ENCODE measurements around the gene MED10.

The MED10 gene

GRCh38 chr5:6377905-6378765 lies at the start of gene MED10:
TSS of gene MED10 (minus strand) at chr5:6378547. CDS start at chr5:6378483, 64 bp downstream.
- DNase-seq = peak; percentile 90

GRCh38 chr5:6427694-6428093 lies 49.3 kb upstream of the MED10 start:
- no peak for DNase-seq

DNA sequence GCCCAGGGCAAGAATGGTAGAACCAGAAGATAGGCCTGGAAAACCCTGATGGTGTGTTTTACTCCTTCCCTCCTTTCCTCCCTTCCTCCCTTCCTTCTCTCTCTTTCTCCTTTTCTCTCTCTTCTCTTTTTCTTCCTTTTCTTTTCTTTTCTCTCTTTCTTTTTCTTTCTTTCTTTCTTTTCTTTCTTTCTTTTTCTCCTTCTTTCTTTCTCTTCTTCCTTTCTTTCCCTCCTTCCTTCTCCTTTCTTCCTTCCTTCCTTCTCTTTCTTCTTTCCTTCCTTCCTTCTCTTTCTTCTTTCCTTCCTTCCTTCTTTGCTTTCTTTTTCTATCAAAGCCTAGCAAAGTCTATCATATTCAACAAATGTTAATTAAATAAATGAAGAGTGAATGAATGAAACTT lies 46.4 kb upstream of the MED10 start:
- no peak for DNase-seq

DNA sequence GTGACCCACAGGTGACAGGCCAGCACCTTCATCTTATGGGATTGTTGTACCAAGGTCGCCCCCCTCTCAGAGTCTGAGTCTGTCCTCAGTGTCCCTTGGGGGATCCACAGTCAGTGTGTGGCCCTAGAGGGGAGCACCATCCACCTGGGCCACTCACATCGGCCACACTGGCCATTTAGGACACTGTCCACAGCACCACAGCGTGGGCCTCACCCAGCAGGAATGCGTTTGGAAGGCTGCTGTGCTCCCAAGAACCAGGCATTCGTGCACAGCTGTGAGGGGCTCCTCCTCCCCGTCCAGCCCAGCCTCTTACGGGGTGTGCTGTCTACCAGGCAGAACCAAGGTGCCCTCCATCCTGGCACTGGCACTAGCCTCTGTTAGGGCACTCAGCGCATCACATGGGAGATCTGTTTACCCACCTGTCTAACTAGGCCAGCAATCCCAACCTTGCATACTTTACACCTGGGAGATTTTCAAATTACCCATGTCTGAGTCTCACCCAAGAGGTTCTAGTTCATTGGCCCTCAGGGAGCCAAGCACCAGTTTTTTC lies 45.8 kb upstream of the MED10 start:
- DNase-seq = no peak

DNA sequence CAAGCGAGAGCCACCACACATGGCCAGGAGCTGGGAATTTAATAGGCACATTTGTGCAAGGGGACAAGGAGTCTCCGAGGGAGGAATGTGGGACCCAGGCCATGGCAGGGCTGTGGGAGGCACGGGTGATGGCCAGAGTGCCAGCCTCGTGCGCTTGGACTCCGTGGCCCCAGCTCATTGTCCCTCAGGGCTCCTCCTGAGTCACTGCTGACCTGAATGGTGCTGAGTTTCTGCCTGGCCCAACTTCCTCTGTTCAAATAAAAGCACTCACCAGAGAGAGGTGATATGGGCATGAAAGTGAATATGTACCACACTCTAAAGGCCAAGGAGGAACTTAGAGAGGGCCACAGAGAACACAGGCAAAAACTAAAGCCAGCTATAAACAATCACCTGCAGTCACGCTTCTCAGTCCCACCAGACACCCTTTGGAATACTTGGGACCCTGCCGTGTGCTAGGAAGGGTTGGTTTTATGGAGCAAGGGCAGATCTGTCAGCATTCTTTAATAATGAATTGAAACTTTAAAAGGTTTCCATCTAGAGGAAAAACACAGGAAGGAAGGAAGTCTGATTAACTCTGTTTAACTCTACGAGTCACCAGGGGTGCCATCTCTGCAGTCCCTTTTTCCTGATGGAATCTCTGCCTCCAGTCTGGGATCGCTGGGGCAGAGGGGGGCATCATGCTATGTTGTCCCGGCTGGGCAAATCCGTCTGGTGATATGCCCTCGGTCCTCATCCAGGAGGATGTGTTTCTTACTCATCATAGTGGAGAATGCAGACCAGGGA lies 45.2 kb upstream of the MED10 start:
- no peak for DNase-seq

DNA sequence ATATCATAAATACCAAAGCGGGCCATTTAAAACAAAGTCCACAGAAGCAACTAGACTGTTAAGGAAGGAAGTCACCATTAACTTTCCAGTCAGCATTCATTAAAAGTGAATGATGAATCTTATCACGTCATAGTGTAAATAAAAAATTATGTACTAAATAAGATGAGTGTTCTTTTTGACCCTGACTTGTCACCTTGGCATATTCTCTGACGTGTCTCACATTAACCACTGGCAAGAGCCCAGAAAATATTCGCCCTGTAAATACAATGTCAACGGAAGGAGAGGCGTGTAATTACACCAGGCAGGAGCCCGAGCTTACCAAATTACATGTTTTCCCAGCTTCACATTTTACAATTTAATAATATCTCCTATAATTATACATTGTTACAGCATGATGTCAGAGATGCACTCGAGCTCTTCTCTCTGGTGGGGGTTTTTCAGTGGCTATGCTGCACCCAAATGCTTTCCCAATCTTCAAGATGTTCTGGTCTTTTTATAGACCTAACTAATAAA lies 41.0 kb upstream of the MED10 start:
- no peak for DNase-seq

GRCh38 chr5:6418679-6419276 lies 40.4 kb upstream of the MED10 start:
- DNase-seq = no peak

- no peak for DNase-seq
Measured at GRCh38 chr5:6417657-6418056, 39.3 kb upstream of the MED10 start.

DNA sequence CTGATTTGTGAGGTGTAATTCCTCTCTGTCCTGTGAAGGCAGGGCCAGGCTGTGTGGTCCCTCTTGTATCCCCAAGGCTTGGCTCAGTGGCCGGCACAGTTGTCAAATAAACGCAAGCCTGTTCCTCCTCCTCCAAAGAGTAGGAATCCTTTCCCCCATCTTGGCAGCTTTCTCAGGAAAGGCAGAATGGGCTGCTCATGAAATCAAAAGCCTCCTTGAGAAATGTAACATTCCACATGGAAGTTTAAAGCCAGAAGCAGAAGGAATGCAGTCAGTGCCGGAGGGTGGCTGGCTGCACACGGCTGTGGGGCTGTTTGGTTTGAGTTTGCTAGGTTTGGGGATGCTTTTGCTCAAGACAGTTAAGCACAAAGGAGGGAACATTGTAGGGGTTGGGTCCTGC lies 34.5 kb upstream of the MED10 start:
- no peak for DNase-seq

DNA sequence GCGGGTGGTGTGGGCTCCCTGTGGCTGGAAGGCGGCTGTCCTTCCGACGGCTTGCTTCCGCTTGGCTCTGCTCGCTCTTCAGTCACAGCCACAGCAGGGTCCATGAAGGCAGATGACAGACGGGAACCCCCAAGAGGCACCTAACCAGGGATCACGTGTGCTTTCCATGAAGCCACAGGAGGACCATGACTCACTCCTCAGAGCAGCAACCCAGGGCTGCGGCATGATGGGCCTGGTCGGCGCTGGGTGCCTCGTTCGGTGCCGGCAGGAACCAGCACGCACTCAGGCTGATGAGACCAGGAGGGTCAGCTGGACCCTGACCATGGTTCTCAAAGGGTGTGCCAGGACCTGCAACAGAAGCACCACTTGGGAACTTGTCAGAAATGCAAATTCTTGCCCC lies 32.8 kb upstream of the MED10 start:
- DNase-seq = no peak

DNA sequence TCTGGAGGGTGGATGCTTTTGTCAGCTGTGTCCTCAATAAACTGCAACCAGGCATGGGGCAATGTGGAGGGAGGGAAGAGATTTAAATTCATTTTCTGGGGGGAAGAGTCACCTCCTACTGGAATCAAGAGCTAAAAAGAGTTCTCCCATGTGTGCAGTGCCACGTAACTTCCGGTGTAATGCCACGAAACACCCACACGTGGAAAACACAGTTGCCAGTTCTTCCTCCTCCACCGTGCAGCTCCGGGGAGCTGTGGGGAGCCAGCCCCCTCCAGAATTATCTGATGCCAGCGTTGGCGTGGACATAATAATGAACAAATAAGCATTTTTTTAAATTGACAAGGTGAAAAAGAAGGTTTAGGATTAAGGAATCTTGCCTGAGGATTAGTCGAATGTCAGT lies 32.1 kb upstream of the MED10 start:
- no peak for DNase-seq

DNA sequence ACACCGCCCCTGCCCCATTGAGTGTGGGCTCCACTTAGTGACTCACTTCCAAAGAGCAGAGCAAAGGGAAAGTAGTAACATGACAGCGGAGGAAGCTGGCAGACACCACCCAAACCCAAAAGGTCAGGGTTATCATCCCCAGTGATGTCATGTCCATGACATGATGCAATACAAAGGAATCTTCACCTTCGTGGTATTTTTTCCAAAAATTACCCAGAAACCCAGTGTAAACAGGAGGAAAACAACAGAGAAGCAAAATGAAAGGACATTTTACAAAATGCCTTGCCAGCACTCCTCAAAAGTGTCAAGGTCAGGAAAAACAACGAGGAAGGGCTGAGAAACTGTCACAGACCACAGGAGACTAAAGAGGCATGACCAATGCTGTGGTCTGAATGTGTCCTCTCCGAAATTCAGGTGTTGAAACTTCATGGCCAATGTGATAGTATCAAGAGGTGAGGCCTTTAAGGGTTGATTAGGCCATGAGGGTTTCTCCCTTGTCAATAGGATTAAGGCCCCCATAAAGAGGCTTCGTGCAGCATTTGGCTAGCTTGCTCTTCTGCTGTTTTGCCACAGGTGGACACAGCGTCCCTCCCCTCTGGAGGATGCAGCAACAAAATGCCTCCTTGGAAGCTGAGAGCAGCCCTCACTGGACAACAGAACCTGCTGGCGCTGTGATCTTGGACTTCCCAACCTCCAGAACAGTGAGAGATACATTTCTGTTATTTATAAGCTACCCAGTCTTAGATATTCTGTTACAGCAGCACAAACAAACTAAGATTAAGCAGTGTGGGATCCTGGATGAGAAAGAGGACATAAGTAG lies 30.5 kb upstream of the MED10 start:
- DNase-seq = no peak

DNA sequence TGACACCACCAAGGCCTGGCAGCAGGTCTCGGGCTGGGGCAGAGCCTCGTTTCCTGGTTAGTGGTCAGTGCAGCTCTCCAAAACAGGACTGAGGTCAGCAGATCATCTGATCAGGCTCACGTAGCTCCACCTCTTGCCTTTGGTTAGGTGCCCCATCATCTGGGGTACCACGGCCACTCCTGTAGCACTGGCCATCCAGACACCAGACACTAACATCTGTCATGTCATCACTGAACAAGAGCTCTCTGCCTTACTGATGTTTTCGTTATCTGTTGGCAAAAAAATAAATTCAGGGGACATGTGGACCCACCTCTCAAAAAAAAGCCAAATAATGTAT lies 29.9 kb upstream of the MED10 start:
- no peak for DNase-seq

- DNase-seq = no peak
Measured at GRCh38 chr5:6407558-6408259, 29.4 kb upstream of the MED10 start.

GRCh38 chr5:6405591-6405990 lies 27.2 kb upstream of the MED10 start:
- DNase-seq = no peak

DNA sequence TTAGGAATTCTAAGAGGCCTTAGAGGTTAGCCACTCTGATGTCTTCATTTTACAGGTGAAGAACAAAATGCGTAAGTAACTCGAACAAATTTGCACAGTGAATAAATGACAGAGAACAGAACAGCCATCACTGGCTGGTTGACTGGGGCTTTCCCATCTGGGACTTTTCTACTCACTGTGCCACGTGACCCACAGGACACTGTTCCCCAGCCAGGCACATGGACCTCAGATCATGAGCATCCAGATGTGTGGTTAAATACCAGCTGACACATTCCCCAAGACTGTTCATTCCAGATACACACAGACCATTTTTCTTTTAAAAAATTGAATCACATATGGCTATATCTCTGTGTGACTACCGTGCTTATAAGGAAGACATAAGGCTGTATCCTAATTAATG lies 25.8 kb upstream of the MED10 start:
- DNase-seq = no peak

DNA sequence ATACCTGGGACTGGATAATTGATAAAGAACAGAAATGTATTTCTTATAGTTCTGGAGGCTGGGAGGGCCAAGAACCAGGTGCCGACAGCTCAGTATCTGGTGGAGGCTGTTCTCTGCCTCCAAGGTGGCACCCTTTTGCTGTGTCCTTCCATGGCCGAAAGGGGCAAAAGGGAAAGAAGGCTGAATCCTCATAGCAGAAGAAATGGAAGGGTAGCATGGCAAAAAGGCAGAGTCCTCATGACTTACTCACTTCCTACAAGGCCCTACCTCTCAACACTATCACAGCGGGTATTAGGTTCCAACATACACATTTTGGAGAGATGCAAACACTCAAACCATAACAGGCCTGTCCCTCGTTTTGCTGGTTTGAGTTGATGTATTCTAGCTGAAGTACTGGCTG lies 25.1 kb upstream of the MED10 start:
- DNase-seq = no peak

- DNase-seq = peak; percentile 93
Measured at GRCh38 chr5:6402939-6403338, 24.6 kb upstream of the MED10 start.

GRCh38 chr5:6401410-6401809 lies 23.1 kb upstream of the MED10 start:
- DNase-seq = no peak

- no peak for DNase-seq
Measured at GRCh38 chr5:6399980-6400910, 21.9 kb upstream of the MED10 start.

All from MV-4-11 (cell line).